Cerebellar cortex (tissue), 1 donor: ENCODE results near the gene ZFYVE28.

Experiments
- DNase-seq: peaks from one replicate; pipeline ENCODE4 v3.0.0-alpha.2; 2015; ENCODE audit warnings: low spot score

ZFYVE28 gene

GRCh38 chr4:2333356-2333841 is 85.0 kb downstream of the ZFYVE28 start:
- DNase-seq, result no peak

GRCh38 chr4:2332976-2333319 is 85.5 kb downstream of the ZFYVE28 start:
- no peak for DNase-seq

GRCh38 chr4:2332201-2332975 is 86.1 kb downstream of the ZFYVE28 start:
- no peak for DNase-seq

GRCh38 chr4:2331519-2332200 is 86.8 kb downstream of the ZFYVE28 start:
- no peak for DNase-seq

GRCh38 chr4:2331043-2331420 is 87.4 kb downstream of the ZFYVE28 start:
- no peak for DNase-seq

GRCh38 chr4:2330091-2331042 is 88.1 kb downstream of the ZFYVE28 start:
- no peak for DNase-seq

DNA sequence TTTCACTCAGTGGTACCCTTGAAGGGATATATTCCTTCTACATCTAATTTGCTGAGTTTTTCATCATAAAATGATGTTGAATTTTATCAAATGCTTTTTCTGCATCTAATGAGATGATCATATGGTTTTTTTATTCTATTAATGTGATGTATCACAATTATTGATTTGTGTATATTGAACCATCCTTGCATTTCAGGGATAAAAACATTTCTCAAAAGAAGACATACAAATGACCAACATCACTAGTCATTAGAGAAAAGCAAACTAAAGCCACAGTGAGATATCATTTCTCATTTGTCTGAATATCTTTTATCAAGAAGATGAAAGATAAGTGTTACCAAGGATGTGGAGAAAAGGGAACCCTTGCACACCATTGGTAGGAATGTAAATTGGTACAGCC is 90.9 kb downstream of the ZFYVE28 start:
- no peak for DNase-seq

DNA sequence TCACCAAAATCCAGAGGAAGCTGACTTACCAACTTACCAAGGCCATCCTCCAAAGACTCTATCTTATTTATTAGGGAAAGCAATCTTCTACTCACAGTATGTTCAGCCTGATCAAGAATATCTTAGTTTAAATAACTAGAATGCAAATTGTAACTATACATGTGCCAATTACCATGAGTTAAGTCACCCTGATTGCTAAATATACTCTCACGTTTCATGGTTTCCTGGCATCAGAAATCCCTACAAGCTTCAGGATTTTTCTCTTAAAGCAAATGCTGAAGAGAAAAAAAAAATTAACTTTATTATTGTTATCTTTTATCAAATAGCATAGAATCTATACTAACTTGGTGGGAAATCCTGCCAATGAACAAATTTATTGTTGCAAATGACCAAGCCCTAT is 93.6 kb downstream of the ZFYVE28 start:
- no peak for DNase-seq

DNA sequence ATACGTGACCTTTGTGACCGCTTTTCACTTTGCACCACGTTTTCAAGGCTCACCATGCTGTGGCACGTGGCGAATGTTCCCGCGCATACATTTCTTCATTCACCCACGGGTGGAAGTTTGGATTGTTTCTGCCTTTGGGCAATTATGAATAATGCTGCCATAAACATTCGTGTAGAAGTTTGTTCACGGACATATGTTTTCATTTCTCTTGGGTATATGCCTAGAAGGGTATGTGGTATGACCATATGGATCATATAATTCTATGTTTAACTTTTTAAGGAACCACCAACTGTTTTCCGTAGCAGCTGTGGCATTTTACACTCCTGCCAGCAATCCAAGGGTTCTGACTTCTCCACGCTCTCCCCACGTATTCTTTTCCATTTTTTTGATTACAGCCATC is 95.6 kb downstream of the ZFYVE28 start:
- DNase-seq, result no peak

- no peak for DNase-seq
Measured at GRCh38 chr4:2322227-2322626, 96.2 kb downstream of the ZFYVE28 start.

GRCh38 chr4:2321279-2322196 is 96.9 kb downstream of the ZFYVE28 start:
- no peak for DNase-seq

DNA sequence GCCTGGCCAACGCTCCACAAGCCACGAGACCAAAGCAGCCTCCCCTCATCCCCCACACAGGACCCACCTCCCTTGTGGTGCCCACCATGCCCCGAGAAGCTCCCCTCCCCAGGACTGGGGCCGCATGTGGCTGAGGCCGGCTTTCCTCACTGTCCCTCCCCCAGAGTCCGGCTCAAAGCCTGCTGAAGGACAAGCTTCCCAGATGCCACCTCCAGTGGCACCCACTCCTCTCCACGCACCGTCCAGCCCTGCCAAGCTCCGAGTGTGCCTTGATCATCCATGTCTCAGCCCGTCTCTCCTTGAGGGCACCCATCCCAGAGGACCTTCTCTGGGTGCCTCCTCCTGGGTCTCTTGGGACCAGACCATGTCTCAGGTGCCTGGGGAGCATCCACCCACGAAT is 97.7 kb downstream of the ZFYVE28 start:
- DNase-seq, result no peak

GRCh38 chr4:2320152-2320551 is 98.3 kb downstream of the ZFYVE28 start:
- DNase-seq, result no peak

DNA sequence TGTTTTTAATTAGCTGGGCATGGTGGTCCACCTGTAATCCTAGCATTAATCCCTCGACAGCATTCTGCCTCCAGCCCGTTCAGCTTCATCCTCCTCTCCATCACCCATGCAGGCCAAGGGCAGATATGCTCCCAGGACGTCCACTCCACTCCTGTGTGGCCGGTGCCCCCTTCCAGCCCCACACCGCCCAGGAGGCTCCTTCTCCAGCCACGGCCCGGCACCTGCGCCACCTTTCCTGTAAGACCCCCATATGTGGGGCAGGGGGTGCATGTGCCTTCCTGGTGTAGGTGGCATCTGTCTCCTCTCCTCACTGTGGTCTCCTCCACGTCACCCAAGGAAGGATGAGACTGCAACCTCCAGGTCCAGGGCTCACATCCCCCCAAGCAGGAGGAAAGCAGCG is 99.6 kb downstream of the ZFYVE28 start:
- DNase-seq, result no peak

DNA sequence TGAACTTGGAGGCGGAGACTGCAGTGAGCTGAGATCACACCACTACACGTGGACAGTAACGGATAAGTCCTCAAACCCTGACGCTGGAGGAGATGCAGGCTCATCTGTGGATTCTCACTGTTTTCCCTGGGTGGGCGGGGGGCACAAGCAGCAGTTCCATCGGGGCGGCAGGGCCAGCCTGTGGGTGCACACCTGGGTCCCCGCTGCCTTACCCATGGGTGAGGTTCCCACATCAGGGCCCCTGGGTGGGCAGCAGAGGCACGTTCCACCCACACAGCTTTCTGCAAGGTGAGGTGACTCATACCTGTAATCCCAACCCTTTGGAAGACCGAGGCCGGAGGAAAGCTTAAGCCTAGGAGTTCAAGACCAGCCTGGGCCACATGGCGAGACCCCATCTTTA is 100.0 kb downstream of the ZFYVE28 start:
- DNase-seq, result no peak

DNA sequence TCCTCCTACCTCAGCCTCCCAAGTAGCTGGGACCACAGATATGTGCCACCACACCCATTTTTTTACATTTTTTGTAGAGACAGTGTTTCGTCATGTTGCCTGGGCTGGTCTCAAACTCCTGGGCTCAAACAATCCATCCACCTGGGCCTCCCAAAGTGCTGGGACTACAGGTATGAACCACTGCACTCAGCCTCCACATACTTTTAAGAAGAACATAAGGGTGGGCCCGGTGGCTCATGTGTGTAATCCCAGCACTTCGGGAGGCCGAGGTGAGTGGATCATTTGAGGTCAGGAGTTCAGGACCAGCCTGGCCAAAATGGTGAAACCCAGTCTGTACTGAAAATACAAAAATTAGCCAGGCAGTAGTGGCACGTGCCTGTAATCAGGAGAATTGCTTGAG is 105.1 kb downstream of the ZFYVE28 start:
- DNase-seq, result no peak

GRCh38 chr4:2306773-2307410 is 111.6 kb downstream of the ZFYVE28 start:
- no peak for DNase-seq

- no peak for DNase-seq
Measured at GRCh38 chr4:2305766-2306501, 112.5 kb downstream of the ZFYVE28 start.

- DNase-seq, result no peak
Measured at GRCh38 chr4:2304877-2305561, 113.4 kb downstream of the ZFYVE28 start.
